Activated CD4-positive, alpha-beta T cell treated with anti-CD3 and anti-CD28 coated beads, Interleukin-2, amount 50 U/mL, for 16 hours (primary cell): ENCODE measurements around the gene LPIN3.
A peak's percentile ranks its signal among the peaks of the same experiment; 100 is the strongest.

Experiments used
- DNase-seq: peaks from one replicate; pipeline ENCODE4 v3.0.0-alpha.2; 2020

Gene LPIN3

DNA sequence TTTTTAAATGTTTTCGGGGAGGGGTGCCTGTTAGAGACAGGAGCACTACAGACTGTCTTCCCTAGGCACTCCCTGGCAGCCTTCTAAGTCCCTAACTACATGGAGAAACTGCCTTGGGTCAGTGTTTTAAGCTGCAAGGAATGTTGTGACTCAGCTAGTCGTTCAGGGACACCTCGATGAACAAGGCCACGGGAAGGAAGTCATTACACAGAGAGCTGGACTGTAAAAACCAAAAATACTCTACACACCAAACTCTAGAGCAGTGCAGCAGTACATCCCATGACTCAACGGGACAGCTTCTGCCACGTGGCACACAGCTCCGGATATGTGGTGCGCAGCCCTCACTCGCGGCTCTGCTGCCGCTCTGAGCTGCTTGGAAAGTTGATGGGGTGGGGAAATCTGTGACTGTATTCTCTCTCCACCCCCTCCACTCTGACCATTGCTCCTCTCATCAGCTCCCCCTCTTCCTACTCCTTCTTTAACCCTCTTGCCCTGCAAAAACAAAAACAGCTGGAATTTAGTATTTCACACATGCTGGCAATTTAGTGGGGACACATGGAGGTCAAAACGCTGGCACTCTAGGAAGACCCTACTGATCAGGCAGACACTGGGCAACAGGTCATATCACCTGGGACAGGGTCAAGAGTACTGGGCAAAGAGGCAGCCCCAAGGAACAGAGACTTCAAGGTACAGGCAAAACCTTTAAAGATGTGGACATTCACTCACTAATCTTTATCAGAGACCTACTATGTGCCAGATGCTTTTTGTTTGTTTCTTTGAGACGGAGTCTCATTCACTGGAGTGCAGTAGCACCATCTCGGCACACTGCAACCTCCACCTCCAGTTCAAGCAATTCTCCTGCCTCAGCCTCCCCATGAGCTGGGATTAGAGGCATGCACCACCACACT lies 10.9 kb upstream of the LPIN3 start:
- peak; percentile 79 for DNase-seq

- no peak for DNase-seq
Observed at GRCh38 chr20:41330343-41330720, 10.3 kb upstream of the LPIN3 start.

DNA sequence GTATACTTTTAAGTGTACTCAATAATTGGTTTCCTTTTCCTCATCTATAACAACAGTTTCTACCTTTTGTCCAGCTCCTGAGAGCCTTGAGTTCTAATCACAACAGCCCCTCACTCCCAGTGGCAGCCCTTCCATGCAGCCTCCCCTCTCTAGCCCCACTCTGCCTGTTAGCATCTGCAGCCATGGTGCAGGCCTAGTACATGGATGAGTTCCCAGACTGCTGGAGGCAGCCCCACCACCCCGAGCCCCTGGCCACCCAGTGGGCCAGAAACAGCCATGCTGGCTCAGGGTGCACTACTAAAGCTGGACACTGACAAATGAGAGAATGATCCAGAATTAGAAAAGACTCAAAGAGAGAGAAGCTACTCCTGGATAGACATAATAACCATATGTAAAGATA lies 9.7 kb upstream of the LPIN3 start:
- DNase-seq = no peak

DNA sequence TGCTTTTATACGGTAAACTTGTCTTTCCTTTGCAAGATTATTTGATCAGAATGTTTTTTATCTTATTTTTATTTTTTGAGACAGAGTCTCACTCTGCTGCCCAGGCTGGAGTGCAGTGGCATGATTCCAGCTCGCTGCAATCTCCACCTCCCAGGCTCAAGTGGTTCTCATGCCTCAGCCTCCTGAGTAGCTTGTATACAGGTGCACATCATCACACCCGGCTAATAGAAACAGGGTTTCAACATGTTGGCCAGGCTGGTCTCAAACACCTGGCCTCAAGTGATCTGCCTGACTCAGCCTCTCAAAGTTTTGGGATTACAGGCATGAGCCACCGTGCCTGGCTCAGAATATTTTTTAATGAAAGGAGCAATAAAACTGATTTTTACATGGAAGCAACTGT lies 8.9 kb upstream of the LPIN3 start:
- no peak for DNase-seq

DNA sequence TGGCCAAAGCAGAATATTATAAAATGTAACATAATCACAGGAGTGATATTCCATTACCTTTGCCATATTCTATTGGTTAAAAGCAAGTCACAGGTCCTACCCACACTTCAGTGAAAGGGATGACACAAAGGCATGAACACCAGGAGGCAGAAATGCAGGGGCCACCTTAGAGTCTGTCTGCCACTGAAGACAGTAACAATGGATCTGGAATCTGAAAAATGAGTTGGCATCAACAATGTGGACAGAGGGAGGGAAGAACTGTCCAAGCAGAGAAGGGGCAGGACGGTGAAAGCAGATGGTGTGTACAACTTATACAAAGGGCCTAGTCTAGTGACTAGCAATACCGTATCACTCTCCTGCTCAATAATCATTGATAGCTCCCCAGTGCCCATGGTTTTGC lies 6.6 kb upstream of the LPIN3 start:
- DNase-seq = no peak

GRCh38 chr20:41334443-41335421 lies 5.9 kb upstream of the LPIN3 start:
- DNase-seq = no peak

- no peak for DNase-seq
Observed at GRCh38 chr20:41335591-41335990, 5.0 kb upstream of the LPIN3 start.

- DNase-seq = no peak
Observed at GRCh38 chr20:41336711-41337492, 3.7 kb upstream of the LPIN3 start.

DNA sequence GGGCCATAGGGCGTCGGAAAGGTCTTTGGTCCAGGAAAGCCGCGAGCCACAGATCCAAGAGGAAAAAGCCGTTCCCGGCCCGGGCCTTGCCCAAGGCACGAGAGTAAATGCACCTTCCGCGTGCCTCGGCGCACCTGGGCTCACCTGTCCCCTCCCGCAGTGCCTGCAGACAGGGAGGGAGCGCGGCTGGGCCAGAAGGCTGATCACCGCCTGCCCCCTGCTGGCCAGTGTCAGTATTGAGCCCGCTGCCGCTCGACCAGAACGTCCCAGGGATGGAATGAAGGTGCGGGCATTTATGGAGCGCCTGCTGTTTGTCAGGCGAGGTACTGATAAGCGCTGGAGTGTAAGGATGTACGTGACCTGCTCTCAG lies 679 bp upstream of the LPIN3 start:
- peak; percentile 83 for DNase-seq

GRCh38 chr20:41342474-41343464 lies 2.1 kb downstream of the LPIN3 start:
- no peak for DNase-seq

GRCh38 chr20:41344477-41344876 lies 3.9 kb downstream of the LPIN3 start:
- DNase-seq = no peak

DNA sequence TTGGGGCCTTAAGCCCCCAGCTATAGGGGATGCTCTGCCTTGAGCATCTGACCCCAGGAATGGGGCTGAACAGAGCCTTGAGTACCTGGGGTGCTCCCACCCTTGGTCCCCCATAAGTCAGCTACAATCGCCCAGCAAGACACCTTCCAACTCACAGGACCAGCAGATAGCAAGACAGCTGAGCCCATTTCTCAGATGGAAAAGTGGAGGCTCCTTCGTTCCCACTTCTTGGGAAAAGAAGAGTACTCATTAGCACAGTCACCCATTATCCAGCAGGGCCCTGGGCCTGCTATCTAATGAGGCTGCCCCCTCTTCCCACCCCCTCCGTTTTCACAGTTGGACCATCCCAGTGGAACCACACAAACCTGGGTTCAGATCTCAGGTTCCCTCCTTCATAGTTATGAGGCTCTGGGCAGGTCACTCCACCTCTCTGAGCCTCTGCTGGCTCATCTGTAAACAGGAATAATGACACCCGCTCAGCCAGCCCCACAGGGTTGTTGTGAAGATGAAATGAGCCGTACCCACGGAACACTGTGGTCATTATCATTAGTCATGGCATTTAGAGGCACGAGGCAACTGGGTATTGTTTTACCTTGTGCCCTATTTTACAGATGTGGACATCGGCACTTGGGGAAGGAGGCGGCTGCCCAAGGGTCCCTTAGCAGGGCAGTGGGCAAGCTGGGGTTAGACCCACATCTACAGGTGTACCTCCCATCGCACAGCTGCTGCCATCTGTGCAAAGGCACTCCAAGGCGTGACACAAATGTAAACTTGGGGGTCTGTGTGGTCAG lies 4.5 kb downstream of the LPIN3 start:
- DNase-seq = no peak

DNA sequence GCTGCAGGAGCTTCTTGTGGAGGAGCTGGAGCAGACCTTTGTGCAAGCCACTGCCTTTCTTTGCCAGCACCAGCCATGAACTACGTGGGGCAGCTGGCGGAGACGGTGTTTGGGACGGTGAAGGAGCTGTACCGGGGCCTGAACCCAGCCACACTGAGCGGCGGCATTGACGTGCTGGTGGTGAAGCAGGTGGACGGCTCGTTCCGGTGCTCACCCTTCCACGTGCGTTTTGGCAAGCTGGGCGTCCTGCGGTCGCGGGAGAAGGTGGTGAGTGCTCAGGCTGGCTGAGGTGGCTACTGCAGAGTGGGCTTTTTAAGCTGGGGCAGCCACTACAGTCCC lies 5.1 kb downstream of the LPIN3 start:
- DNase-seq = no peak

DNA sequence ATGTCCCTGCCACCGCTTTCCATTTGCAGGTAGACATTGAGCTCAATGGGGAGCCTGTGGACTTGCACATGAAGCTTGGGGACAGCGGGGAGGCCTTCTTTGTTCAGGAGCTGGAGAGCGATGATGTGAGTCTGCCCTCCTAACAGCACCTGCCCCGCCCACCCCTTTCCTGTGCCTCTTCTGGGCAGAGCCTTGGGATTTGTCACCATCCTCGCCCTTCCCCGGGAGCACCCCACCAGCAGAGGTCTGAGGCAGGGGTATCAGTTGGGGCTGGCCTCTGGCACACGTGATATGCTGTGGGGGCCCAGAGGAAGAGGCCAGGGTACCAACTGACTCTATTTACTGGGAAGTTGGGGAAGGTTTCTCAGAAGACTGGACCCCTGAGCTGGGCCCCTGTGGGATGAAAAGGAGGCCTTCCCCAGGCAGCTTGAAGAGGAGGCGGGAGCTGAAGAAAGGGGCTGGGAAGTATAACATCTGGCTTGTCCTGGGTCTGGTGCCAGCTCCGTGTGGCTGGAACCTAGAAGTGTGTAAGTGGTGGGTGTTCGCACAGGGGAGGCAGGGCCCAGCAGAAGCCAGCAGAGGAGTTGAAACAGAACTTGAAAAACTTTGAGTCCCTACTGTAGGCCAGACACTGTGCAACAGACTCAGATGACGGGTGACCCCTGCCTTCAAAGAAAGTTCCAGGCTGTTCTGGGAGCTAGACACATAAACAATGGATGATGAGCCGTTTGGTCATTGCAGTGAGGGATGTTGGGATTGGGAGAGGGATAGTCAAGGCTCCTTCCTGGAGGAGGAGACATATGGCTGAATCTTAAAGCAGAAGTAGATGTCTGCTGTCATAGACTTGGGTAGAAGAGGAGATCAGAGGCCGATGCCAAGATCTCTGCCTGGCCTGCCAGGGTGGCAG lies 7.2 kb downstream of the LPIN3 start:
- no peak for DNase-seq

GRCh38 chr20:41348430-41349172 lies 8.0 kb downstream of the LPIN3 start:
- no peak for DNase-seq

DNA sequence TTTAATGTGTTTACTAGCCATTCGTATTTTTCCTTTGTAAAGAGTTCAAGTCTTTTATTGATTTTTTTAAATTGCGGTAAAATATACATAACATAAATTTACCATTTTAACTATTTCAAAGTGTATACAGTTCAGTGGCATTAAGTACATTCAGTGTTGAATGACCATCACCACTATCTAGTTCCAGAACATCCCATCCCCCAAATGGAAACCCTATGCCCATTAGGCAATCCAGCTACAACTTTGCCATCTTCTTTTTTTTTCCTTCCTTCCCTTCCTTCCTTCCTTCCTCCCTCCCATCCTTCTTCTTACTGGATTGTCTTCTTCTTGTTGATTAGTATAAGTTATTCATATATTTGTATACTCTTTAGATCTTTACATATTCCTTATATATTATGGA lies 8.6 kb downstream of the LPIN3 start:
- DNase-seq = no peak

- no peak for DNase-seq
Observed at GRCh38 chr20:41349943-41350342, 9.3 kb downstream of the LPIN3 start.

GRCh38 chr20:41350408-41350962 lies 9.9 kb downstream of the LPIN3 start:
- DNase-seq = no peak

- DNase-seq = no peak
Observed at GRCh38 chr20:41352106-41352505, 11.5 kb downstream of the LPIN3 start.
